Rectal smooth muscle tissue (tissue), 1 donor: ENCODE results near the gene LARP4B.

Experiments used
- H3K27ac ChIP-seq: one replicate; pipeline ENCODE4 v1.7.0; 2013; ENCODE audit warnings: low read depth, low read length, inconsistent platforms
- H3K27me3 ChIP-seq: one replicate; pipeline ENCODE4 v1.7.0; 2013; ENCODE audit warnings: low read length; ENCODE audit not compliant: control insufficient read depth, insufficient read depth
- H3K36me3 ChIP-seq: one replicate; pipeline ENCODE4 v1.7.0; 2013; ENCODE audit warnings: low read length; ENCODE audit not compliant: control insufficient read depth, insufficient read depth
- H3K4me1 ChIP-seq: one replicate; pipeline ENCODE4 v1.7.0; 2013; ENCODE audit warnings: low read length; ENCODE audit not compliant: control insufficient read depth, insufficient read depth
- H3K4me3 ChIP-seq: one replicate; pipeline ENCODE4 v1.7.0; 2013; ENCODE audit warnings: low read length
- H3K9ac ChIP-seq: one replicate; pipeline ENCODE4 v1.7.0; 2013; ENCODE audit warnings: low read length

The LARP4B gene

DNA sequence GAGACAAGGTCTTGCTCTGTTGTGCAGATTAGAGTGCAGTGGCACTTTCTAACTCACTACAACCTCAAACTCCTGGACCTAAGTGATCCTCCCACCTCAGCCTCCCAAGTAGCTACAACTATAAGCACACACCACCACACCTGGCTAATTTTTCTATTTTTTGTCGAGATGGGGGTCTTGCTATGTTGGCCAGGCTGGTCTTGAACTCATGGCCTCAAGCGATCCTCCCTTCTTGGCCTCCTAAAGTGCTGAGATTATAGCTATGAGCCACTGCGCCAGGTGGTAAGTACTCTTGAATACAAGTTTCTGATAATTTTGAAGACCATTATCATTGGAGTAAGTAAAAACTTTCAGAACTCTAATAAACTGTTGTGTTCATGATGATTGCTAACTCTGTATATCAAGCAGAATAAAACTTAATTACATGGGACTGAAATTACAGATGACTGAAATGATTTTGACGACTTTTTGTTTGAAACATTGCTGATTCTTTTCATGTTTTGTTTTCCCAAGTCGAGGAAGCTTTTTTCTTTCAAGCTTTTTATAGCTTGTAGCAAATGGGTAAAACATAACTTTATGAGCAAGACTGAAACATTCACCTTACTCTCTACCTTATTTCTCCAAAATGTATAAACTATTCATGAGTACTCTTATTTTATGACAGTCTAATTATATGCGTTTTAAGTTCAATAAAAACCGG is 14.6 kb downstream of the LARP4B start:
- Histone ChIP-seq H3K27ac (no peak overlapping the region), H3K36me3 (peaks cover under 1% of the 10 kb centered on the region), H3K27me3 (no peaks in the 10 kb centered on the region), H3K4me1 (peaks cover 3% of the 10 kb centered on the region), H3K4me3 (no peak overlapping the region), H3K9ac (no peak overlapping the region)

GRCh38 chr10:909831-910230 is 21.7 kb downstream of the LARP4B start:
- Histone ChIP-seq H3K4me1 (no peaks in the 10 kb centered on the region), H3K27ac (no peak overlapping the region), H3K4me3 (no peak overlapping the region), H3K9ac (no peak overlapping the region), H3K36me3 (peaks cover 12% of the 10 kb centered on the region), H3K27me3 (no peaks in the 10 kb centered on the region)

DNA sequence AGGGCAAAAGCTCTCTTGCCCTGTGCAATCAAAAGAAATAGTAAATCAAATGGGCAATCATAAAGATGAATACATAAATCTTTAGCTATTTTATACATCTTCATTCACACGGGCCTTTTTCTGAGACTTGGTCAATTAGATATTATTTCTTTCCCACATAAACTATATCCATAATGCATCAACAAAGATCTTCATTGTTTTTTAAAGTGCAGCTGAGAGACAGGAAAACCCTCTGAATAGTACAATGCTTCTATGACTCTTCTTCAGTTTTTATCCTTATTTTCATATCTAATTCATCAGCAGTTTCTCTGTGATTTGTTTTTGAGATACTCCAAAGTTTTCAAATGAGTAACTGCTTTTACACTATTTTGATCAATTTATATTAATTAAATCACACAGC is 25.5 kb downstream of the LARP4B start:
- H3K9ac ChIP-seq = no peak overlapping the region
- H3K36me3 ChIP-seq = peaks cover 6% of the 10 kb centered on the region
- H3K27me3 ChIP-seq = no peaks in the 10 kb centered on the region
- no peaks in the 10 kb centered on the region for H3K4me1 ChIP-seq
- no peak overlapping the region for H3K4me3 ChIP-seq
- H3K27ac ChIP-seq = no peak overlapping the region

DNA sequence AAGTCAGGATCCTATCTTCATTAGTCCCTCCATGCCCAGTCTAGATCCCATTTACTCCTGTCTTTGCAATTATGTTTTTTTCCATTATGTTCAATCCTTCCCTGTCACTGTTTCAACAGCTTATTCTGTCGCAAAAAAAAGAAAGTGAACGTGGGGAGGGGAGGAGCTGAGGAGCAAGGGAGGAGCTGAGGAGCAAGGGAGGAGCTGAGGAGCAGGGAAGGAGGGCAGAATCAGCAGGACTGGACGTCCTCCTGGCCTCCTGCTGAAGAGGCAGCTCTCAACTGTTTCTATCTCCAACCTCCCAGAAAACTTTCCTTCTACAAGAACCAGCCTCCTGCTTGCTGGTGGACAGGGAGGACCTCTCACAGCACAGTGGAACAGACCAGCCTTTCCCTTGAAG is 26.0 kb downstream of the LARP4B start:
- H3K36me3 ChIP-seq = peaks cover 4% of the 10 kb centered on the region
- no peaks in the 10 kb centered on the region for H3K27me3 ChIP-seq
- H3K9ac ChIP-seq = no peak overlapping the region
- no peak overlapping the region for H3K4me3 ChIP-seq
- no peaks in the 10 kb centered on the region for H3K4me1 ChIP-seq
- no peak overlapping the region for H3K27ac ChIP-seq

GRCh38 chr10:904403-904802 is 27.1 kb downstream of the LARP4B start:
- no peak overlapping the region for H3K4me3 ChIP-seq
- no peak overlapping the region for H3K9ac ChIP-seq
- H3K27ac ChIP-seq = no peak overlapping the region
- peaks cover 4% of the 10 kb centered on the region for H3K36me3 ChIP-seq
- no peaks in the 10 kb centered on the region for H3K27me3 ChIP-seq
- no peaks in the 10 kb centered on the region for H3K4me1 ChIP-seq

DNA sequence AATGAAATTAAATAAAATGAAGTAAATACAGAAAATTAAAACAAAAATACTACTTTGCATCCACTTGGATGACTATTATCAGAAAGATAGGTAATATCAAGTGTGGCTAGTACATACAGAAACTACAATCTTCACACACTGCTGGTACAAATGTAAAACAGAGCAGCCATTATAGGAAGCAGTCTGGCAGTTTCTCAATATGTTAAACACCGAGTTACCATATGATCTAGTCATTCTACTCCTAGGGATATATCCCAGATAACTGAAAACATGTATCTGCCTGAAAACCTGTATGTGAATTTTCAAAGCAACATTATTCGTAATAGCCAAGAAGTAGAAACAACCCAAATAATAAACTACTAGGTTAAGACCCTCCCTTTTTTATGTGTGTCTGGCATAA is 33.4 kb downstream of the LARP4B start:
- H3K36me3 ChIP-seq = no peaks in the 10 kb centered on the region
- H3K9ac ChIP-seq = no peak overlapping the region
- no peaks in the 10 kb centered on the region for H3K27me3 ChIP-seq
- no peak overlapping the region for H3K4me3 ChIP-seq
- no peaks in the 10 kb centered on the region for H3K4me1 ChIP-seq
- no peak overlapping the region for H3K27ac ChIP-seq

DNA sequence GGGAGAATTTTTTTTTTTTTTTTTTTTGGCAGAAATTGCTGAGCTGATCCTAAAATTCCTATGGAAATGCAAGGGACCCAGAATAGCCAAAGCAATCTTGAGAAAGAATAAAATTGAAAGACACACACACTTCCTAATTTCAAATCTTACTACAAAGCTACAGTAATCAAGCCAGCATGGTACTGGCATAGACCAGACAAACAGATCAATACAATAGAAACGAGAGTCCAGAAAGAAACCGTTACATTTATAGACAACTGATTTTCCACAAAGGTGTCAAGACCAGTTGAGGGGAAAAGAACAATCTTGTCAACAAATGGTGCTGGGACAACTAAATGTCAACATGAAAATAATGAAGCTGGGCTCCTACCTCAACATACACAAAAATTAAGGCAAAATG is 34.5 kb downstream of the LARP4B start:
- H3K4me3 ChIP-seq = no peak overlapping the region
- H3K9ac ChIP-seq = no peak overlapping the region
- no peaks in the 10 kb centered on the region for H3K36me3 ChIP-seq
- H3K27ac ChIP-seq = no peak overlapping the region
- no peaks in the 10 kb centered on the region for H3K4me1 ChIP-seq
- no peaks in the 10 kb centered on the region for H3K27me3 ChIP-seq

DNA sequence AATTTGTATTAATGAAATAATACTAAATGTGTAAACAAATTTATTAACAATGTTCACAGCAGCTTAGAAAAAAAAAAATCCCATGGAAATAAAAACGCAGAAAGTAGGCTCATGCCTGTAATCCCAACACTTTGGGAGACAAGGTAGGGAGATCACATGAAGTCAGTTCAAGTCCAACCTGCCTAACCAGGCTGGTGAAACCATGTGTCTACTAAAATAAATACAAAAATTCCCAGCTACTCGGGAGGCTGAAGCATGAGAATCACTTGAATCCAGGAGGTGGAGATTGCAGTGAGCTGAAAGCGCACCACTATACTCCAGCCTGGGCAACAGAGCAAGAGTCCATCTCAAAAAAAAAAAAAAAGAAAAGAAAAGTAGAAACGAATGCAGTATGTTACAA is 36.2 kb downstream of the LARP4B start:
- H3K9ac ChIP-seq = no peak overlapping the region
- H3K4me3 ChIP-seq = no peak overlapping the region
- H3K27ac ChIP-seq = no peak overlapping the region
- H3K27me3 ChIP-seq = no peaks in the 10 kb centered on the region
- H3K36me3 ChIP-seq = no peaks in the 10 kb centered on the region
- no peaks in the 10 kb centered on the region for H3K4me1 ChIP-seq

- Histone ChIP-seq H3K4me3 (no peak overlapping the region), H3K9ac (no peak overlapping the region), H3K27ac (no peak overlapping the region), H3K4me1 (no peaks in the 10 kb centered on the region), H3K27me3 (no peaks in the 10 kb centered on the region), H3K36me3 (peaks cover 18% of the 10 kb centered on the region)
Observed at GRCh38 chr10:878895-879294, 52.6 kb downstream of the LARP4B start.

DNA sequence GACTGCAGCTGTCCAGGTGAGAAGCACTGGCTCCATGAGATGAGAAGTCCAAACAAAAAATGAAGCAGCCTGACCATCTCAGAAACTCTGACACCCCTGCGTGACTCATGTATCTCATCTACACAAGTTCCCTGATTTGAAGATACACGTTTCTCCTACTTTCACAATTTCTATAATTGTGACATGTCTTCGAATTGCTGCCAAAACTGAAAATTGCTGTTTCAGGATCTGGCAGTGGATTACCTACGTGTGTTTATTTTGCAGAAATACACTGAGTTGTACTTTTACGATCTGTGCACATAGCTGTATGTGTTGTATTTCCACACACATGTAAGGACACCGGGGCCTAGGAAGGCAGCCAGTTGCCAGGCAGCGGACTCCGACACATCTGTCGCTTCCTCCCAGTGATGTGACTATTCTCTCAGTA is 53.2 kb downstream of the LARP4B start:
- H3K27ac ChIP-seq = no peak overlapping the region
- H3K4me1 ChIP-seq = no peaks in the 10 kb centered on the region
- no peaks in the 10 kb centered on the region for H3K27me3 ChIP-seq
- no peak overlapping the region for H3K9ac ChIP-seq
- no peak overlapping the region for H3K4me3 ChIP-seq
- peaks cover 18% of the 10 kb centered on the region for H3K36me3 ChIP-seq

DNA sequence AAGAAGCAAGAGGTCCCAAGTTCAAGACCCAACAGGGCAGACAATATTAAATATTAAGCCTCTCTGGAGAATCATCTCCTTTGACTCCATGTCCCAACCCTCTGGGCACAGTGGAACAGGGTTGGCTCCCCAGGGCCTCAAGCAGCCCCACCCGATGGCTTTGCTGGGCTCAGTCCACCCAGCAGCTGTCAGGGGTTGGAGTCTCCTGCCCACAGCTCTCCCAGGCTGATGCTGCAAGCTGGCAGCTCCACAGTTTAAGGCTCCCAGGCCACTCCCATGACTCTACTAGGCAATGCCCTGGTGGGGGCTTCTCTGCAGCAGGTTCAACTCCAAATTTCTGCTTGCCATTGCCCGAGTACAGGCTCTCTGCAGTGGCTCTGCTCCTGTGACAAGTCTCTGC is 55.1 kb downstream of the LARP4B start:
- Histone ChIP-seq H3K27me3 (no peaks in the 10 kb centered on the region), H3K4me1 (no peaks in the 10 kb centered on the region), H3K36me3 (peaks cover 16% of the 10 kb centered on the region), H3K27ac (no peak overlapping the region), H3K4me3 (no peak overlapping the region), H3K9ac (no peak overlapping the region)

DNA sequence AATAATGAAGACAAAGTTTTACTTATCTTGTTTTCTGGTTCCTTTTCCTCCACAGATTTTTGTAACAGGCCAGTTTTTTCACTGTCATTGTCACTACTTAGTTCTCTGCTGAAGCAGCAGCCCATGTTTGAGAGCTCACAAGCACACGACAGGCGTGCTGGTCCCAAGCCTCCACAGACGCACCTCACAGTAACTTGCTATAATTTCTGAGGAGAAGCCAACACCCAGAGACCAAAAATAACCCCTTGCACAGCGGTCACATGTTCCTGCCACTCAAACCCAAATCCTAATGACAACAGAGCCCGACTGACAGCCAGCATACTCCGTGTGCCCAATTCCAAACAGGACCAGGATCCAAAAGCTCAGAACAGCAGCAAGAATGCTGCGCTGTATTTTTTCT is 58.5 kb downstream of the LARP4B start:
- Histone ChIP-seq H3K9ac (no peak overlapping the region), H3K36me3 (peaks cover 12% of the 10 kb centered on the region), H3K4me1 (no peaks in the 10 kb centered on the region), H3K27ac (no peak overlapping the region), H3K4me3 (no peak overlapping the region), H3K27me3 (no peaks in the 10 kb centered on the region)

DNA sequence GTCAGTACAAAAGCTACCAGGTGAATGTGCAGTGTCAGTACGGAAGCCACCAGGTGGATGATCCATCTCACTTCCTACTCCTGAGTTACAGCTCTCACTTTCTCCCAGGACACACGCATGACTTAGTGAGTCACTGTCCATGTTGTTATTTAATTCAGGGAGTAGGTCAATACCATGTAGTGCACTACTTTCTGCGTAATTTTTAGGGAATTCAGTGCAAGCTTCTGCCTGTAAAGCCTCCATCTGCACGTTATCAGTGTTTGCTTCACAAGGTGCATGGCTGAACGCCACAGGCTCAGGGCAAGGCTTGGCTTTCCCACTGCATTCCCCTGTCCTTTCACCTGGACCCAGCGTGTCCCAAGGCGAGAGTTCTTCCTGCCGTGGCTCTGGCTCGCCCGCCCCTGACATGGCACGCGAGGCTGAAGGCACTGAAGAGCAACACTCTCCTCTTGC is 59.5 kb downstream of the LARP4B start:
- Histone ChIP-seq H3K4me3 (no peak overlapping the region), H3K27ac (no peak overlapping the region), H3K36me3 (peaks cover 9% of the 10 kb centered on the region), H3K9ac (no peak overlapping the region), H3K4me1 (no peaks in the 10 kb centered on the region), H3K27me3 (no peaks in the 10 kb centered on the region)
